IPS-18a (cell line): ENCODE measurements around the gene FAM200B.

Source experiments
- H3K27ac ChIP-seq: one replicate; pipeline ENCODE4 v1.5.1; 2013; ENCODE audit warnings: low read length
- H3K27me3 ChIP-seq: one replicate; pipeline ENCODE4 v1.6.1; 2013; ENCODE audit warnings: mild to moderate bottlenecking, low read length; ENCODE audit not compliant: control insufficient read depth, insufficient read depth
- H3K36me3 ChIP-seq: one replicate; pipeline ENCODE4 v1.6.1; 2013; ENCODE audit warnings: low read depth, low read length; ENCODE audit not compliant: control insufficient read depth
- H3K4me1 ChIP-seq: one replicate; pipeline ENCODE4 v1.6.1; 2013; ENCODE audit warnings: low read depth, low read length; ENCODE audit not compliant: control insufficient read depth
- H3K4me3 ChIP-seq: one replicate; pipeline ENCODE4 v1.5.1; 2013; ENCODE audit warnings: low read length
- H3K9ac ChIP-seq: one replicate; pipeline ENCODE4 v1.6.1; 2013; ENCODE audit warnings: mild to moderate bottlenecking, low read length, moderate library complexity
- H3K9me3 ChIP-seq: one replicate; pipeline ENCODE4 v1.6.1; 2013; ENCODE audit warnings: low read depth, low read length; ENCODE audit not compliant: control insufficient read depth

The FAM200B gene

GRCh38 chr4:15681372-15682241 lies at the start of gene FAM200B:
Gene FAM200B (plus strand): TSS chr4:15681827. CDS start chr4:15686978, 5,151 bp downstream.
- Histone ChIP-seq H3K4me1 (peaks cover 44% of the 10 kb centered on the region), H3K9ac (peak within 1 kb of the TSS; percentile 92), H3K4me3 (peak within 1 kb of the TSS; percentile 80), H3K36me3 (peaks cover 5% of the 10 kb centered on the region), H3K27ac (peak within 1 kb of the TSS; percentile 81), H3K27me3 (no peaks in the 10 kb centered on the region), H3K9me3 (no peaks in the 10 kb centered on the region)

GRCh38 chr4:15636818-15637217 lies 44.8 kb upstream of the FAM200B start:
- H3K27me3 ChIP-seq: no peaks in the 10 kb centered on the region
- no peak overlapping the region for H3K4me3 ChIP-seq
- H3K9me3 ChIP-seq: no peaks in the 10 kb centered on the region
- no peak overlapping the region for H3K27ac ChIP-seq
- H3K9ac ChIP-seq: no peak overlapping the region
- peaks cover 31% of the 10 kb centered on the region for H3K36me3 ChIP-seq
- no peaks in the 10 kb centered on the region for H3K4me1 ChIP-seq

- peaks cover 30% of the 10 kb centered on the region for H3K36me3 ChIP-seq
- no peaks in the 10 kb centered on the region for H3K9me3 ChIP-seq
- H3K9ac ChIP-seq: no peak overlapping the region
- H3K27ac ChIP-seq: no peak overlapping the region
- H3K4me3 ChIP-seq: no peak overlapping the region
- no peaks in the 10 kb centered on the region for H3K27me3 ChIP-seq
- no peaks in the 10 kb centered on the region for H3K4me1 ChIP-seq
These were observed 43.2 kb upstream of the FAM200B start for GRCh38 chr4:15638418-15638817.

GRCh38 chr4:15648600-15648999 lies 33.0 kb upstream of the FAM200B start:
- no peaks in the 10 kb centered on the region for H3K36me3 ChIP-seq
- no peaks in the 10 kb centered on the region for H3K9me3 ChIP-seq
- H3K9ac ChIP-seq: no peak overlapping the region
- peaks cover 16% of the 10 kb centered on the region for H3K4me1 ChIP-seq
- no peaks in the 10 kb centered on the region for H3K27me3 ChIP-seq
- H3K27ac ChIP-seq: no peak overlapping the region
- no peak overlapping the region for H3K4me3 ChIP-seq

GRCh38 chr4:15649914-15650545 lies 31.6 kb upstream of the FAM200B start:
- Histone ChIP-seq H3K4me1 (peaks cover 18% of the 10 kb centered on the region), H3K9me3 (no peaks in the 10 kb centered on the region), H3K36me3 (no peaks in the 10 kb centered on the region), H3K27ac (no peak overlapping the region), H3K9ac (no peak overlapping the region), H3K4me3 (no peak overlapping the region), H3K27me3 (no peaks in the 10 kb centered on the region)

GRCh38 chr4:15651676-15652075 lies 30.0 kb upstream of the FAM200B start:
- no peaks in the 10 kb centered on the region for H3K36me3 ChIP-seq
- H3K4me3 ChIP-seq: no peak overlapping the region
- no peak overlapping the region for H3K9ac ChIP-seq
- H3K4me1 ChIP-seq: peaks cover 21% of the 10 kb centered on the region
- no peaks in the 10 kb centered on the region for H3K27me3 ChIP-seq
- no peak overlapping the region for H3K27ac ChIP-seq
- no peaks in the 10 kb centered on the region for H3K9me3 ChIP-seq

- H3K27ac ChIP-seq: no peak overlapping the region
- H3K4me1 ChIP-seq: peaks cover 21% of the 10 kb centered on the region
- no peak overlapping the region for H3K4me3 ChIP-seq
These were observed 29.4 kb upstream of the FAM200B start for GRCh38 chr4:15652191-15652590.

GRCh38 chr4:15652841-15653240 lies 28.8 kb upstream of the FAM200B start:
- Histone ChIP-seq H3K9ac (peak overlapping the region; percentile 72), H3K27me3 (no peaks in the 10 kb centered on the region), H3K9me3 (no peaks in the 10 kb centered on the region), H3K27ac (no peak overlapping the region), H3K4me1 (peaks cover 21% of the 10 kb centered on the region), H3K36me3 (no peaks in the 10 kb centered on the region), H3K4me3 (no peak overlapping the region)

More at GRCh38 chr4:15652191-15652590, 29.4 kb upstream of the FAM200B start:
- Histone ChIP-seq H3K9ac (no peak overlapping the region), H3K9me3 (no peaks in the 10 kb centered on the region), H3K36me3 (no peaks in the 10 kb centered on the region), H3K27me3 (no peaks in the 10 kb centered on the region)

- H3K9me3 ChIP-seq: no peaks in the 10 kb centered on the region
- H3K27ac ChIP-seq: no peak overlapping the region
- H3K27me3 ChIP-seq: no peaks in the 10 kb centered on the region
- H3K36me3 ChIP-seq: no peaks in the 10 kb centered on the region
- H3K4me3 ChIP-seq: peak overlapping the region; percentile 82
- H3K9ac ChIP-seq: peak overlapping the region; percentile 72
- H3K4me1 ChIP-seq: peaks cover 21% of the 10 kb centered on the region
These were observed 28.2 kb upstream of the FAM200B start for GRCh38 chr4:15653420-15653819.

GRCh38 chr4:15653864-15654592 lies 27.6 kb upstream of the FAM200B start:
- Histone ChIP-seq H3K4me1 (peaks cover 21% of the 10 kb centered on the region), H3K9ac (peak overlapping the region; percentile 72), H3K27ac (no peak overlapping the region), H3K4me3 (peak overlapping the region; percentile 82), H3K9me3 (no peaks in the 10 kb centered on the region), H3K36me3 (no peaks in the 10 kb centered on the region), H3K27me3 (no peaks in the 10 kb centered on the region)

- Histone ChIP-seq H3K27me3 (no peaks in the 10 kb centered on the region), H3K9ac (peak overlapping the region; percentile 72), H3K27ac (no peak overlapping the region), H3K36me3 (no peaks in the 10 kb centered on the region), H3K4me3 (peak overlapping the region; percentile 82), H3K4me1 (peaks cover 19% of the 10 kb centered on the region), H3K9me3 (no peaks in the 10 kb centered on the region)
These were observed 26.9 kb upstream of the FAM200B start for GRCh38 chr4:15654593-15655222.
